T47D (cell line): ENCODE measurements around the gene WAPL.

Experiments
- DNase-seq, 2 experiments: peaks; one replicate each; pipeline versions ENCODE4 v3.0.0 to v3.0.0-alpha.2; 2011 to 2012; ENCODE audit warnings: low read depth in 1 of 2, low spot score in 1 of 2
- JUND ChIP-seq: IDR thresholded peaks from 2 replicates; pipeline ENCODE4 v1.6.1; 2012; ENCODE audit warnings: low read depth
- in situ Hi-C: cut with HindIII; loops from 2 replicates; pipeline ENCODE4 v1.10.0; 2016; ENCODE audit warnings: low sequenced_read_pairs, low pct_unique_long_range_greater_than_20kb

WAPL gene

GRCh38 chr10:86483664-86484063 is 37.9 kb downstream of the WAPL start:
- no peak for DNase-seq
- in situ Hi-C loops, result no loop called here
- no peak for TF ChIP-seq JUND

DNA sequence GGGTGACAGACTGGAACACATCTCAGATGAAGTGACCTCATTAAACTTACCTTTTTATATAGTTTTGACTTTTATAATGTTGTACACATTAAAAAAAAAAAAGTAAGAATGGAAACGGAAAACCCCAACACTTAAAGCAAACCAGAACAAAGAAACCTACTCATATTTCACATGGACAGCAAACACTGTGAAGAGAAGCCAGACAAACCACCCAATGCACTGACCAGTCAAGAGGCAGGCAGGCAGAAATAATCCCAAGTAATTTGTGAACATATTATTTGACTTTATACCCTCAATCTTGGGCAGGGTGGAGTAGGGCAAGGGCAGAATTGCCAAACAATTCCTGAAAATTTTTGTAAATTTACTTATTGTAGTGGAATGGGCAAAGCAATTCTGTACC is 39.8 kb downstream of the WAPL start:
- no peak for TF ChIP-seq JUND
- DNase-seq, result no peak
- in situ Hi-C loops, result no loop called here

GRCh38 chr10:86480571-86480970 is 41.0 kb downstream of the WAPL start:
- no peak for TF ChIP-seq JUND
- DNase-seq, result no peak
- in situ Hi-C loops, result no loop called here

DNA sequence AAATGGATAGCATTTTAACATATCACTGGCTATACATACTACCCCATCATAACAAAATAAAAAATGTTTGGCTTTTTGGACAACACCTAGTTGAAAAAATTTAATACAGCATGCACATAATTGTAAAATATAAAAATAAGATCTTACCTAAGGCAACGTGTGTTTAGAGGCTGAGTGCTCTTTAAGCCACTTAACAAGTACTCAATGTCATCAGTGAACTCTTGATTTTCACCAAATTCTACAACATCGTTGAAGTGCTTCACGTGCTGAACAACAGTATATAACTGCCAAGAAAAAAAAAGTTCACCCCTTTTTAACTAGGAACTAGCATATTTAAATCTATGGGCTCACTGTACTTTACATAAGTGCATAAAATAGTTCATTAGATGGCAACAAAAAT is 49.5 kb downstream of the WAPL start:
- DNase-seq, result no peak
- TF ChIP-seq JUND, result no peak
- in situ Hi-C loops, result no loop called here

- no peak for TF ChIP-seq JUND
- in situ Hi-C loops, result no loop called here
- no peak for DNase-seq
Measured at GRCh38 chr10:86461963-86462804, 59.4 kb downstream of the WAPL start.

GRCh38 chr10:86451604-86451960 is 70.0 kb downstream of the WAPL start:
- no peak for TF ChIP-seq JUND
- no peak for DNase-seq
- in situ Hi-C loops, result no loop called here

DNA sequence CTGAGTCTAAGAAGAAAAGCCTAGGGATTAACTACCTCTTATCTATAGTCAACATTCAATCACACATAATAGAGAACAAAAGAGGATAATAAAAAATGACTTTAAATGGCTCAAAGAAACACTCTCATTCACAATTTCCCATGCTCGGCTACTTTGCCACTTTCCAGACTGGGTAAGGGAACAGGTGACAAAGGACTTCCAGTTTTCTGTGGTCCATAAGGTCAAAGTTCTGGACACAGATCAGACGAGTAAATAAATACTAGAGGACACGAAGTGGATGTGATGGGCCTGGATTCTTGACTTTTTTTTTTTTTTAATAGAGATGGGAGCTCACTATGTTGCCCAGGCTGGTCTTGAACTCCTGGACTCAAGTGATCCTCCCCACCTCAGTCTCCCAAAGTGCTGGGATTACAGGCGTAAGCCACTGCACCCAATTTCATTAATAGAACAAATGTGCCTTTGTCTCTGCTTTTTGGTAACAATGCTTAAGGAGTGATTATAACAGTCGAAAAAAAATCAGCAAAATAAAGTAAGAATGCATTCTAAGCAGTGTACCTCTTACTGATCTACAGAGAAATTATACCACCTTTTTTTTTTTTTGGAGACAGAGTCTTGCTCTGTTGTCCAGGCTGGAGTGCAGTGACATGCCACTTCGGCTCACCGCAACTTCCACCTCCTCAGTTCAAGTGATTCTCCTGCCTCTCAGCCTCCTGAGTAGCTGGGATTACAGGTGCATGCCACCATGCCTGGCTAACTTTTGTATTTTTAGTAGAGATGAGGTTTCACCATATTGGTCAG is 70.6 kb downstream of the WAPL start:
- in situ Hi-C loops, result no loop called here
- DNase-seq, result no peak
- TF ChIP-seq JUND, result no peak

- DNase-seq, result no peak
- in situ Hi-C loops, result no loop called here
- no peak for TF ChIP-seq JUND
Measured at GRCh38 chr10:86449926-86450558, 71.5 kb downstream of the WAPL start.

DNA sequence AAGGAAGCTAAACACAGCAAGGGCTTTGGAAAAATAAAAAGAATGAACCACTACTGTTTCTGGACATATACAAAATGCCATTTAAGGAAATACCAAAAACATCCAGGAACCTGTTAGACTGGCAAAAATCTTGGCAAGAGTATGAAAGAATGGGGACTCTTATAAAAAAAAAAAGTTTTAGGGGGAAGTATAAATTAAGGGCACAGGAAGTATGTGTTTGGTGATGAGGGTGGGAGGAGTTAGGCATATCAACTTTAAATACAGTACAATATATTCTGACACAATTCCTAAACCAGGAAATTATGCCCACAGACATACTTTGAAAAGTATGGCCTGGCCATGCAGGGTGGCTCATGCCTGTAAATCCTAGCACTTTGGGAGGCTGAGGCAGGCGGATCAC is 74.2 kb downstream of the WAPL start:
- in situ Hi-C loops, result no loop called here
- no peak for DNase-seq
- no peak for TF ChIP-seq JUND

DNA sequence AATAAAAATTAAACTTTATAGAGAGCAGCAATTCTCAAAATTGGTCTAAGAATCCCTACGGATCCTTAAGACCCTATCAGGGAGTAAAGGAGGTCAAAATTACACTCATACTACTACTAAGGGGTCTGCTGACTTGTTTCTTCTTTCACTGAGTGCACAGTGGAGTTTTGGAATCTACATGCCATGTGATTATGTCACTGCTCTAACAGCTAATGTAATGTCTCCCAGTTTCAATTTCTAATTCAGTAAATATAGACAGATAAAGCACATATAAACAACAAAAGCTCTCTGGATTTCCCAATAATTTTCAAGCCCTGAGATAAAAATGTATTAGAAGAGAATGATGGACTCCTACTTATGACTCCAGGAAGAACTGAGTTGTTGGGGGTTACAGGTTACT is 74.6 kb downstream of the WAPL start:
- no peak for DNase-seq
- no peak for TF ChIP-seq JUND
- in situ Hi-C loops, result no loop called here

- in situ Hi-C loops, result no loop called here
- no peak for DNase-seq
- no peak for TF ChIP-seq JUND
Measured at GRCh38 chr10:86446440-86446839, 75.2 kb downstream of the WAPL start.

GRCh38 chr10:86443936-86444335 is 77.7 kb downstream of the WAPL start:
- DNase-seq, result no peak
- in situ Hi-C loops, result no loop called here
- no peak for TF ChIP-seq JUND

DNA sequence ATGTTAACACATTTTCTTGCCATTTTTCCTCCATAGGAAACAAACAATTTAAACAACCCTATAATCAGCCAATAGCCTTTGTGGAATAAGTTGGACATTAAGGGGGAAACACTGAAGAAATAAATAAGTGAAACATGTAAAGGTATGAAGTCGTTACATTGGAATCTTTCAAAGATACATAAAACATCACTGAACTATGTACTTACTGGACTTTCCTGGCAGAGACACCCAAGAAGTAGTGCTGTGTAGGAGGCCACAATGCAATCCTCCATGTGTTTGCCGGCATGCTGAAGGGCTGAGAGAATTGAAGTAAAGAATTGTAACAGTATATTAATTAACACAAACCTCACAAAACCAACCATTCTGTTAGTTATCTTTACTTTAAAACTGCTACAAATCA is 78.5 kb downstream of the WAPL start:
- TF ChIP-seq JUND, result no peak
- in situ Hi-C loops, result no loop called here
- DNase-seq, result no peak
